Measurements from ENCODE around the gene IGSF11.

The IGSF11 gene

DNA sequence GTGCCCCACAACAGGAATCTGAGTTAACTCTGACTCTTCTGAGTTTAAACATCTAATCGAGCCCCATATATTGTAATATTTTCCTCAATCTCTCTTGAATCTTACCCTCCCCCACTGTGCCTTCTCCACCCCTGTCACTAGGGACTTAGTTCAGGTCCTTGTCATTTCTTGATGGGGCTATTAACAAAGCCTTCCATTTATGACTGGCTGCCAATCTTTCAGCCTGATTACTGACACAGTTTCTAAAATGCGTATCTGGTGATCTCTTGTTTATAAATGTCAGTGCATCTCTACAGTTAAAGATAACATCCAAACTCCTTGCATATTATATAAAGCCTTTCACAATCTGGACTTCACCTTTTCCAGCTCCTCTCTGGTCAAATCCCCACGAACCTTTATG, 124.3 kb downstream of the IGSF11 start:
- TF ChIP-seq TAF1 (IDR thresholded peaks at IDR 0.05; ENCODE audit: low read depth): no peak
- no peak for TF ChIP-seq EGR1 (IDR thresholded peaks at IDR 0.05)
- TF ChIP-seq ZBTB7A (IDR thresholded peaks at IDR 0.05; ENCODE audit: low read depth): no peak
- no peak for TF ChIP-seq YY1 (IDR thresholded peaks at IDR 0.05; ENCODE audit: low read depth)
- TF ChIP-seq TCF12 (IDR thresholded peaks at IDR 0.05; ENCODE audit: low read depth): no peak
- no peak for TF ChIP-seq CREB1 (IDR thresholded peaks at IDR 0.05; ENCODE audit: low read depth)
- TF ChIP-seq FOXM1 (IDR thresholded peaks at IDR 0.05; ENCODE audit: borderline replicate concordance, low read depth): no peak
- no peak for TF ChIP-seq EP300 (IDR thresholded peaks at IDR 0.05; ENCODE audit: borderline replicate concordance)
- no peak for TF ChIP-seq NFIC (IDR thresholded peaks at IDR 0.05)
- TF ChIP-seq, protein P1, sequence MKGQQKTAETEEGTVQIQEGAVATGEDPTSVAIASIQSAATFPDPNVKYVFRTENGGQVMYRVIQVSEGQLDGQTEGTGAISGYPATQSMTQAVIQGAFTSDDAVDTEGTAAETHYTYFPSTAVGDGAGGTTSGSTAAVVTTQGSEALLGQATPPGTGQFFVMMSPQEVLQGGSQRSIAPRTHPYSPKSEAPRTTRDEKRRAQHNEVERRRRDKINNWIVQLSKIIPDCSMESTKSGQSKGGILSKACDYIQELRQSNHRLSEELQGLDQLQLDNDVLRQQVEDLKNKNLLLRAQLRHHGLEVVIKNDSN (IDR thresholded peaks at IDR 0.05): no peak
- no peak for TF ChIP-seq CEBPB (IDR thresholded peaks at IDR 0.05)
- TF ChIP-seq RAD21 (IDR thresholded peaks at IDR 0.05; ENCODE audit: low read depth): no peak
- no peak for TF ChIP-seq TEAD4 (IDR thresholded peaks at IDR 0.05)
- TF ChIP-seq REST (IDR thresholded peaks at IDR 0.05; ENCODE audit: low read depth): no peak

GRCh38 chr3:118909763-118910162, 124.9 kb downstream of the IGSF11 start:
- no peak for TF ChIP-seq ZBTB7A (IDR thresholded peaks at IDR 0.05; ENCODE audit: low read depth)
- TF ChIP-seq EGR1 (IDR thresholded peaks at IDR 0.05): no peak
- TF ChIP-seq YY1 (IDR thresholded peaks at IDR 0.05; ENCODE audit: low read depth): no peak
- no peak for TF ChIP-seq REST (IDR thresholded peaks at IDR 0.05; ENCODE audit: low read depth)
- no peak for TF ChIP-seq TAF1 (IDR thresholded peaks at IDR 0.05; ENCODE audit: low read depth)
- no peak for TF ChIP-seq TEAD4 (IDR thresholded peaks at IDR 0.05)
- TF ChIP-seq, protein P1 (IDR thresholded peaks at IDR 0.05): no peak
- no peak for TF ChIP-seq TCF12 (IDR thresholded peaks at IDR 0.05; ENCODE audit: low read depth)
- TF ChIP-seq EP300 (IDR thresholded peaks at IDR 0.05; ENCODE audit: borderline replicate concordance): no peak
- TF ChIP-seq, protein P2, sequence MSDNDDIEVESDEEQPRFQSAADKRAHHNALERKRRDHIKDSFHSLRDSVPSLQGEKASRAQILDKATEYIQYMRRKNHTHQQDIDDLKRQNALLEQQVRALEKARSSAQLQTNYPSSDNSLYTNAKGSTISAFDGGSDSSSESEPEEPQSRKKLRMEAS (IDR thresholded peaks at IDR 0.05): no peak
- no peak for TF ChIP-seq NFIC (IDR thresholded peaks at IDR 0.05)
- no peak for TF ChIP-seq CREB1 (IDR thresholded peaks at IDR 0.05; ENCODE audit: low read depth)
- TF ChIP-seq FOXM1 (IDR thresholded peaks at IDR 0.05; ENCODE audit: borderline replicate concordance, low read depth): no peak
- no peak for TF ChIP-seq CEBPB (IDR thresholded peaks at IDR 0.05)
- TF ChIP-seq RAD21 (IDR thresholded peaks at IDR 0.05; ENCODE audit: low read depth): no peak

- TF ChIP-seq TAF1 (IDR thresholded peaks at IDR 0.05; ENCODE audit: low read depth) (no peak), EGR1 (IDR thresholded peaks at IDR 0.05) (no peak), YY1 (IDR thresholded peaks at IDR 0.05; ENCODE audit: low read depth) (no peak), TCF12 (IDR thresholded peaks at IDR 0.05; ENCODE audit: low read depth) (no peak), RAD21 (IDR thresholded peaks at IDR 0.05; ENCODE audit: low read depth) (no peak), CEBPB (IDR thresholded peaks at IDR 0.05) (no peak), EP300 (IDR thresholded peaks at IDR 0.05; ENCODE audit: borderline replicate concordance) (no peak), FOXM1 (IDR thresholded peaks at IDR 0.05; ENCODE audit: borderline replicate concordance, low read depth) (no peak), ZBTB7A (IDR thresholded peaks at IDR 0.05; ENCODE audit: low read depth) (no peak), NFIC (IDR thresholded peaks at IDR 0.05) (no peak), TEAD4 (IDR thresholded peaks at IDR 0.05) (no peak), REST (IDR thresholded peaks at IDR 0.05; ENCODE audit: low read depth) (no peak), CREB1 (IDR thresholded peaks at IDR 0.05; ENCODE audit: low read depth) (no peak)
- TF ChIP-seq, protein P1 (IDR thresholded peaks at IDR 0.05): no peak
- TF ChIP-seq, protein P2 (IDR thresholded peaks at IDR 0.05): no peak
Observed at GRCh38 chr3:118907909-118908308, 126.7 kb downstream of the IGSF11 start.

Data from Ishikawa (cell line).